ENCODE measurements around the gene MCC.

- TF ChIP-seq CTCF (IDR thresholded peaks at IDR 0.05): no peak
- TF ChIP-seq POLR2AphosphoS5 (IDR thresholded peaks at IDR 0.05; ENCODE audit: low read depth, low read length): no peak
Observed at GRCh38 chr5:113068559-113068958, 419.7 kb downstream of the MCC start.

Data from Panc1 (cell line).